ENCODE data around the gene CRYGN. TPM values are rescaled to one million over a fixed set of nuclear protein-coding genes. Genes with fewer than 3 reads are reported as not detected.

Gene CRYGN
- polyA plus RNA-seq, 1 of the 3 experiments (the other 2 are of a cell fraction) = not detected

GRCh38 chr7:151415375-151416105 lies 24.4 kb downstream of the CRYGN start:
- Histone ChIP-seq H3K79me2 (ENCODE audit: insufficient read depth) (no peaks in the 10 kb centered on the region), H3K27me3 (ENCODE audit: insufficient read depth) (peaks cover 37% of the 10 kb centered on the region), H3F3A (replicated peaks; ENCODE audit: insufficient read depth) (no peaks in the 10 kb centered on the region), H3K27ac (ENCODE audit: low read depth in 2 of 2, low read length in 1 of 2) (no peak overlapping the region), H2AFZ (ENCODE audit: low read depth) (no peak overlapping the region), H4K20me1 (ENCODE audit: insufficient read depth) (no peaks in the 10 kb centered on the region), H3K4me3 (ENCODE audit: low read depth in 2 of 2, low read length in 1 of 2) (no peak overlapping the region), H3K36me3 (replicated peaks in 1 of 2; ENCODE audit: control insufficient read depth in 1 of 2, insufficient read depth in 2 of 2, low read length in 1 of 2) (no peaks in the 10 kb centered on the region), H3K9me2 (no peaks in the 10 kb centered on the region), H3K4me1 (ENCODE audit: control insufficient read depth in 1 of 2, insufficient read depth in 2 of 2, low read depth in 1 of 2, low read length in 1 of 2) (peaks cover 0 to 9% of the 10 kb centered on the region in 2 experiments; a peak in 1 of 4 replicates), H3K9ac (no peak overlapping the region), H3K4me2 (no peak overlapping the region), H3K9me3 (0 out of 2 replicates have a peak, but pooled peaks cover 5% of the 10 kb centered on the region)
- WGBS (ENCODE audit: low lambda C conversion rate) = 46% methylated on average over 3 of the region's 3 CpGs
- TF ChIP-seq IRF3 (IDR thresholded peaks at IDR 0.05; ENCODE audit: low read depth, low read length) = no peak
- no peak for TF ChIP-seq FOSL2 (IDR thresholded peaks at IDR 0.05; ENCODE audit: borderline replicate concordance, low read depth)
- no peak for TF ChIP-seq GABPA (IDR thresholded peaks at IDR 0.05; ENCODE audit: low read depth)
- no peak for TF ChIP-seq YY1 (IDR thresholded peaks at IDR 0.05; ENCODE audit: low read depth)
- TF ChIP-seq MEF2A (IDR thresholded peaks at IDR 0.05; ENCODE audit: borderline replicate concordance, low read depth) = no peak
- TF ChIP-seq FOXJ3 (CRISPR knock-in tag; IDR thresholded peaks at IDR 0.05) = no peak
- TF ChIP-seq SMC3 (IDR thresholded peaks at IDR 0.05; ENCODE audit: low read depth, low read length) = no peak
- TF ChIP-seq ELF1 (IDR thresholded peaks at IDR 0.05) = no peak
- TF ChIP-seq JUND (IDR thresholded peaks at IDR 0.05) = no peak
- TF ChIP-seq, protein P1, sequence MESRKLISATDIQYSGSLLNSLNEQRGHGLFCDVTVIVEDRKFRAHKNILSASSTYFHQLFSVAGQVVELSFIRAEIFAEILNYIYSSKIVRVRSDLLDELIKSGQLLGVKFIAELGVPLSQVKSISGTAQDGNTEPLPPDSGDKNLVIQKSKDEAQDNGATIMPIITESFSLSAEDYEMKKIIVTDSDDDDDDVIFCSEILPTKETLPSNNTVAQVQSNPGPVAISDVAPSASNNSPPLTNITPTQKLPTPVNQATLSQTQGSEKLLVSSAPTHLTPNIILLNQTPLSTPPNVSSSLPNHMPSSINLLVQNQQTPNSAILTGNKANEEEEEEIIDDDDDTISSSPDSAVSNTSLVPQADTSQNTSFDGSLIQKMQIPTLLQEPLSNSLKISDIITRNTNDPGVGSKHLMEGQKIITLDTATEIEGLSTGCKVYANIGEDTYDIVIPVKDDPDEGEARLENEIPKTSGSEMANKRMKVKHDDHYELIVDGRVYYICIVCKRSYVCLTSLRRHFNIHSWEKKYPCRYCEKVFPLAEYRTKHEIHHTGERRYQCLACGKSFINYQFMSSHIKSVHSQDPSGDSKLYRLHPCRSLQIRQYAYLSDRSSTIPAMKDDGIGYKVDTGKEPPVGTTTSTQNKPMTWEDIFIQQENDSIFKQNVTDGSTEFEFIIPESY (IDR thresholded peaks at IDR 0.05; ENCODE audit: borderline replicate concordance, low read depth) = no peak
- no peak for TF ChIP-seq USF2 (IDR thresholded peaks at IDR 0.05; ENCODE audit: borderline replicate concordance, low read depth, low read length)
- TF ChIP-seq, protein P2, sequence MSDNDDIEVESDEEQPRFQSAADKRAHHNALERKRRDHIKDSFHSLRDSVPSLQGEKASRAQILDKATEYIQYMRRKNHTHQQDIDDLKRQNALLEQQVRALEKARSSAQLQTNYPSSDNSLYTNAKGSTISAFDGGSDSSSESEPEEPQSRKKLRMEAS (IDR thresholded peaks at IDR 0.05; ENCODE audit: low read depth) = no peak
- TF ChIP-seq CHD2 (IDR thresholded peaks at IDR 0.05; ENCODE audit: low read length, partially characterized antibody) = no peak
- no peak for TF ChIP-seq SIN3A (IDR thresholded peaks at IDR 0.05; ENCODE audit: borderline replicate concordance, low read depth, low read length)
- no peak for TF ChIP-seq EZH2phosphoT487 (IDR thresholded peaks at IDR 0.05; ENCODE audit: borderline replicate concordance, low read depth)
- TF ChIP-seq, protein P3, sequence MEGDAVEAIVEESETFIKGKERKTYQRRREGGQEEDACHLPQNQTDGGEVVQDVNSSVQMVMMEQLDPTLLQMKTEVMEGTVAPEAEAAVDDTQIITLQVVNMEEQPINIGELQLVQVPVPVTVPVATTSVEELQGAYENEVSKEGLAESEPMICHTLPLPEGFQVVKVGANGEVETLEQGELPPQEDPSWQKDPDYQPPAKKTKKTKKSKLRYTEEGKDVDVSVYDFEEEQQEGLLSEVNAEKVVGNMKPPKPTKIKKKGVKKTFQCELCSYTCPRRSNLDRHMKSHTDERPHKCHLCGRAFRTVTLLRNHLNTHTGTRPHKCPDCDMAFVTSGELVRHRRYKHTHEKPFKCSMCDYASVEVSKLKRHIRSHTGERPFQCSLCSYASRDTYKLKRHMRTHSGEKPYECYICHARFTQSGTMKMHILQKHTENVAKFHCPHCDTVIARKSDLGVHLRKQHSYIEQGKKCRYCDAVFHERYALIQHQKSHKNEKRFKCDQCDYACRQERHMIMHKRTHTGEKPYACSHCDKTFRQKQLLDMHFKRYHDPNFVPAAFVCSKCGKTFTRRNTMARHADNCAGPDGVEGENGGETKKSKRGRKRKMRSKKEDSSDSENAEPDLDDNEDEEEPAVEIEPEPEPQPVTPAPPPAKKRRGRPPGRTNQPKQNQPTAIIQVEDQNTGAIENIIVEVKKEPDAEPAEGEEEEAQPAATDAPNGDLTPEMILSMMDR (IDR thresholded peaks at IDR 0.05) = no peak
- TF ChIP-seq EP300 (IDR thresholded peaks at IDR 0.05; ENCODE audit: borderline replicate concordance in 1 of 2, low read depth in 1 of 2, low read length in 1 of 2) = no peak
- no peak for DNase-seq
- ChIA-PET CTCF (interaction anchor here (0.7 to 1.5 kb wide), 4 partner anchors 8 to 100 kb away, joined by 3 to 5 read pairs (median 3); no protein-coding TSS in a partner anchor), POLR2A (no interaction called here)

Data from SK-N-SH (cell line).